Right ventricle myocardium superior (tissue), 1 donor: ENCODE results near the gene ADD2. TPM values are rescaled to one million over a fixed set of nuclear protein-coding genes. Genes with fewer than 3 reads are reported as not detected.
"Not testable (repeated sequence)": the region's sequence is repeated elsewhere in the genome, so short reads cannot be mapped to it uniquely, and the experiment has no call there.

Source experiments
- ATAC-seq: fragments of 200-7000 bp; cut with Tn5 transposase; one replicate; pipeline ENCODE4 v1.9.1; 2020; ENCODE audit warnings: mild to moderate bottlenecking; ENCODE audit not compliant: poor library complexity
- DNase-seq: peaks from one replicate; pipeline ENCODE4 v3.0.0-alpha.2; 2020
- intact Hi-C: fragments of 100-400 bp; cut with DNase I; formaldehyde crosslinking; loops from one replicate; pipeline ENCODE4 v1.11.2; 2022
- total RNA-seq: library from RNA; stranded (reverse); fragmentation: NEBNext Ultra II Directional; extraction: Animal tissue kit (Norgen Biotek cat#: 25700); gene quantifications from one replicate; pipeline ENCODE4 v1.2.1, GENCODE V29; 2021
- donor health status: DM: no; HTN: yes; CAD: no; lungs with severe emphysema.

Gene ADD2
- total RNA-seq, 1 donor from 2014 or later, result 2.0 TPM

DNA sequence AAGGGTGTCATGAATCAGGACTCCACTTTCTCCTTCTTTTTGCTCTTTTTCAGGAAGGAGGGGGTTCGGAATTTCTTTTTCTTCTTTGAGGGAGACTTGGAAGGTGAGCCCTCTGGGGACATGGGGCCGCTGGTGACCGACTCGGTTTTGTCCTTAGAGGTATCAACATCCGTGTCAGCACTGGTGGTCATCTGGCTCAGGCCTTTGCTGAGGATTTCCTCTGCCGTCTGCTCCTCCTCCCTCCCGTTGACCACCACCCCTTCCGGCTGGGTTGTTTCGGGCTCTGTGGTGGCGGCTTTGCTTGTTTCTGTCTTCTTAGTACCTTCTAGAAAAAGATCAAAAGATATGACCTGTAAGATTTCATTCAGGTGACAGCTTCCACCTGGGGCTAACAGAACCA, 104.6 kb downstream of the ADD2 start:
- no peak for ATAC-seq
- intact Hi-C loops, result no loop called here
- DNase-seq, result no peak

DNA sequence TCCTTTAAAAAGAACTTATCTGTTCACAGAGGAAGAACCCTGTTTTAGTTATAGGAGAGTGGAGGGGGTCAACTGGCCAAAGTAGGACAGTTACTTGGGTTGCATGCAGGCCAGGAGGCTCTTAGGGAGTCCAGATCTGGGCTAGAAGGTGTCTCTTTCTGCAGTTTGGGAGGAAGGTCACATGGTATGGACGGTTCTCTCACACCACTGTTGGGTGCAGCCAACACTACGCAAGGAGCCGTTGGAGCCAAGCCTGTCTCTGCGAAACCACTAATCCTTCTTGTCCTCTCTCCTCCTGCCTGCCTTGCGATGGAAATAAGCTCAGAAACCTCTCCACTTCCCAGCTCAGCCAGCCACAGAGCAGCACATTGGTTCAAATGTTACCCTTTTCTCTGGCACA, 108.4 kb downstream of the ADD2 start:
- DNase-seq (no peak), ATAC-seq (no peak)
- intact Hi-C loops, result loop anchor here (10.0 kb wide), 1 partner anchor 125 kb away; no protein-coding TSS in a partner anchor

DNA sequence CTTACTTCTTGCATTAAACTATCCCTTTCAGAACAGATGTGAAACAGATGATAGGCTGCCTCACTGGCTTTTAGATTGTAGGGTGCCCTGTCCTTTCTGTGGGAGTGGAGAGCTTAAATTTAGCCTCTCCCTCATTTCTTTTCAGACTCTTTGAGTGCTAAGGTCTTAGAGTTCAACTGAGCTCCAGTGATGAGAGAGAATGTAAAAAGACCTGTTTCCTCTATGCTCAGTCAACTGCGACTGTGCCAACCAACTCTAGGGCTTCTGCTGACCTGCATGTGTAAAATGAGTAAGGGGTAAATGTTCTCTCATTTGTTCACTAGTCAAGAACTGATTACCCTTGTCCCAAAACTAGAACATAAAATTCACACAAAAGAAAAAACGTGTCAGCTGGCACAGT, 109.5 kb downstream of the ADD2 start:
- intact Hi-C loops, result loop anchor here (10.0 kb wide), 1 partner anchor 126 kb away; no protein-coding TSS in a partner anchor
- ATAC-seq, result no peak
- no peak for DNase-seq

DNA sequence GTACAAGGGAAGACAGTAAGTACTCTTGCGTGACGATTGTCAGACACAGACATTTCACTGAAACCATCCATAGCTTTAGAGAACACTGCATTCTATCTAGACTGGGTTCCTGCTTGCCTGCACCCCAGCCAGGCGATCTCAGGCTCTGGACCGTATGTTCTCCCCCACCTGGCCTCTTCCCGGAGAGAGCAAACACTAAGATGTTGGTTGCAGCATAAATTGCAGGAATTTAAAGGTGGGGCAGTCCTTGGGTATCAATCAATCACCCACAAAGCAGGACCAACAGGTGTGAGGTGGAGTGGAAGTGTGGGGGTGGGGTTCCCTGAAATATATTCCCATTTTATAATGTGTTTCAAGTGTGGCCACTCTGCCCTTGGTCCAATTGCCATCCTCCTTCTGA, 110.8 kb downstream of the ADD2 start:
- intact Hi-C loops, result loop anchor here (10.0 kb wide), 1 partner anchor 128 kb away; no protein-coding TSS in a partner anchor
- no peak for ATAC-seq
- no peak for DNase-seq

DNA sequence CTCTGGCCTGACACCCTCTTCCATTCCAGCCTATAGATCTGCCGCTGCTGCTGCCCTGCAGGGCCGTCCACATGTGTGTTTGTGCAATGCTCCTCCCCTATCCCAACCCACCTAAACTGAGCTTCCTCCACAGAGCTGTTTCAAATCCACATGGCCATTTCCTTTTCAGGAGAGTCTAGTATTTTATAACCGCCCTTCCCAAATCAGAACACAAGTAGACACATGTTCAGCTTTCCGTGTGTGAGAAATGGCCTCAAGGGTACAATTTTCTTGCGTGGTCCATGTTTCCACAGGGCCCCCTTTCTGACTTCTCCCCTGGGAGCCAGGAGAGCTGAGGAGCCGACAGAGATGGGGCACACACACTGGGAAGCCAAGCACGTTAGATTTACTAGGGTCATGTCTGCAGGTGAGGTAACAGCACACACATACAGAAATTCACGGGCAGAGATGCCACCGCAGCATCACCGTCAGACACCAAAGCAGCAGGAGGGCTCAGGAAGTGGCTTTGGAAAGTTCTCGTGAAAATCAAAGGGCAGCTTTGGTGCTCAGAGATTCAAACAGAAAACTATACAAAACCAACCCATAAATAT, 111.5 kb downstream of the ADD2 start:
- no peak for ATAC-seq
- intact Hi-C loops, result loop anchor here (10.0 kb wide), 1 partner anchor 128 kb away; no protein-coding TSS in a partner anchor

DNA sequence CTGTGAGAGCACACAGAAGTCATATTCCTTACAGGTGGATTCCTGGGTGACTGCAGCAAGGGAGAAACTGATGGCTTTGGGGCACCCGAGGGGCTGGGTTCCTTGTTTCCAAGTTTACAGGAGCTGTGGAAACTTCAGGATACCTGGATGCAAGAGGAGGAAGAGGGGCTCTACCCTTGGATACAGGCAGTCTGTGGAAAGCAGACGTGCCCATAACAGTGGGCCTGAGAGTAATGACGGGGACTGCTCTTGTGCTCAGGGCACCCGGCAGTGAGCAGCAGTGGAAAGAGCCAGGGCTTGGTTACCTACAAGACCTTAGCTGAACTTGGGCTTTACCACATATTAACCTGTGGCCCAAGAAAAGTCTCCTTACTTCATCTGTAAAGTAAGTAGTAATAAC, 112.2 kb downstream of the ADD2 start:
- ATAC-seq (no peak), DNase-seq (no peak)
- intact Hi-C loops, result loop anchor here (10.0 kb wide), 1 partner anchor 129 kb away; no protein-coding TSS in a partner anchor

More for the DNA sequence above, 111.5 kb downstream of the ADD2 start:
- DNase-seq, result no peak

DNA sequence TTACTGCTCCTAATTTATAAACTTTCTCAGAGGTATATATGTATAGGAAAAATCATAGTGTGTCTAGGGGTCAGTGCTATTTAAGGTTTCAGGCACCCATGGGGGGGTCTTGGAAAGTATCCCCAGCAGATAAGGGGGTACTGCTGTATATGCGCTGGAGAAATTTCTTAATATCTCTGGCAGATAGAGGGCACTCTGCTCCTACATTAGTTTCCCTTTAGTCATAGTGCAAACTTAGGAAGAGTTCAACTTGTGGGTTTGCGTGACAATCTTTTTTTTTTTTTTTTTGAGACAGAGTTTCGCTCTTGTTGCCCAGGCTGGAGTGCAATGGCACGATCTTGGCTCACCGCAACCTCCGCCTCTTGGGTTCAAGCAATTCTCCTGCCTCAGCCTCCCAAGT, 112.8 kb downstream of the ADD2 start:
- intact Hi-C loops, result loop anchor here (10.0 kb wide), 1 partner anchor 130 kb away; no protein-coding TSS in a partner anchor
- DNase-seq, ATAC-seq: not testable (repeated sequence)

DNA sequence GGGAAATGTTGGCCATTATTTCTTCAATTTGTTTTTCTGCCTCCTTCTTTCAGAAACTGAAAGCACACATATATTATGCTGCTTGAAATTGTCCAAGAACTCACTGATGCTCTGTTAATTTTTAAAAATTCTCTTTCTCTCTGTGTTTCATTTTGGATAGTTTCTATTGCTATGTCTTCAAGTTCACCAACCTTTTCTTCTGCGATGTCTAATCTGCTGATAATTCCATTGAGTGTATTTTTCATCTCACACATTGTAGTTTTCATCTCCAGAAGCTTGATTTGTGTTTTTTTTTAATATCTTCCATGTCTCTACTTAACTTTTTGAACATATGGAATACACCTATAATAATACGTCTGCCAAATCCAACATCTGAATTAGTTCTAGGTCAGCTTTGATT, 116.3 kb downstream of the ADD2 start:
- intact Hi-C loops, result loop anchor here (10.0 kb wide), 1 partner anchor 133 kb away; no protein-coding TSS in a partner anchor
- ATAC-seq (no peak), DNase-seq (no peak)

DNA sequence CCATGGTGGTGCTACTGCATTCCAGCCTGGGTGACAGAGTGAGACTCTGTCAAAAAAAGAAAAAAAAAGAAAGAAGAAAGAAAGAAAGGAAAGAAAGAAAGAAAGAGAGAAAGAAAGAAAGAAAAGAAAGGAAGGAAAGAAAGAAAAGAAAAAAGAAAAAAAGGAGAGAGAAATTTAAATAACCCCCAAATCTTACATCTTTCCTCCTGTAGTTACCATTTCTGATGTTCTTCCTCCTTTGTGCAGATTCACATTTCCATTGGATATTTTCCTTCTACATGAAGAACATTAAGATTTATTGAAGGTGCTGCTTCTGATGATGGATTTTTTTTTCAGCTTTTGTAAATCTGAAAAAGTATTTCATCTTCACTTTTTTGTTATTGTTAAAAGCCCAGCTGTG, 117.0 kb downstream of the ADD2 start:
- DNase-seq (no peak), ATAC-seq (no peak)
- intact Hi-C loops, result loop anchor here (10.0 kb wide), 1 partner anchor 134 kb away; no protein-coding TSS in a partner anchor

DNA sequence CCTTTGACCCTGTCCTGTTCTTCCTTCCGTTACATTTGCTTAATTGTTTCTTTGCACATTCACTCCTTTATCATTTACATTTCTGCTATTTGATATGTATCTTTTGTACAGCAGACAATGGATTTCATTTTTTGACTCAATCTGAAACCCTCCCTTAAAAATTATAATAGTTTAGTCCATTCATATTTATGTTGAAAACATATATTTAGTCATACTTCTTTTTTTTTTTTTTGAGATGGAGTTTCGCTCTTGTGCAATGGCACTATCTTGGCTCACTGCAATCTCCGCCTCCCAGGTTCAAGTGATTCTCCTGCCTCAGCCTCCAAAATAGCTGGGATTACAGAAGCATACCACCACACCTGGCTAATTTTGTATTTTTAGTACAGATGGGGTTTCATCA, 119.0 kb downstream of the ADD2 start:
- DNase-seq (no peak), ATAC-seq (no peak)
- intact Hi-C loops, result loop anchor here (10.0 kb wide), 1 partner anchor 304 kb away; no protein-coding TSS in a partner anchor

DNA sequence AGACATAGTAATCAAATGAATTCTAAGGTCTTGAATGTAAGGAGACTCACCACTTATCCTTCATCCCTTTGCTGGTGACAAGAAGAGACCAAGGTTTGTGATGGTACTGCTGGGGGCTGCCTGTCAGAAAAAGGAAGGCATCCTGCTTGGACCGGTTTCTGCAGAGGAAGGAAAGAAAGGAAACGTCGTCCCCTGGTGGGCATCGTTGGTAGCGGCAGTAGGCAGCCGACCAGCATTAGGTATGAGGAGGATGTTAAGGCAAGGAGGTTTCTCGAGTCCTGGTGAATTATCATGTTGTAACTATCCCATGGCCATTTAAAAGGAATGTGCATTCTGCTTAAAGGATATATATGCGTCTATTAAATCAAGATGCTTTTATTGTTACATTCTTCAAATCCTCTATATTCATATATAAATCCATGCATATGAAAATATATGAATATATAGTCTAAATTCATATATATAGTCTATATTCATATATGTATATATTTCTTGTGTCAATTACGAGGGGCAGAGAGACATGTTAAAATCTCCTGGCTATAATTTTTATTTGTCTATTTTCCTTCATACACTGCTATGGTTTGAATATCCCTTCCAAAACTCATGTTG, 120.0 kb downstream of the ADD2 start:
- ATAC-seq (peak; percentile 65), DNase-seq (peak; percentile 69)
- intact Hi-C loops, result loop anchor here (10.0 kb wide), 1 partner anchor 303 kb away; no protein-coding TSS in a partner anchor

DNA sequence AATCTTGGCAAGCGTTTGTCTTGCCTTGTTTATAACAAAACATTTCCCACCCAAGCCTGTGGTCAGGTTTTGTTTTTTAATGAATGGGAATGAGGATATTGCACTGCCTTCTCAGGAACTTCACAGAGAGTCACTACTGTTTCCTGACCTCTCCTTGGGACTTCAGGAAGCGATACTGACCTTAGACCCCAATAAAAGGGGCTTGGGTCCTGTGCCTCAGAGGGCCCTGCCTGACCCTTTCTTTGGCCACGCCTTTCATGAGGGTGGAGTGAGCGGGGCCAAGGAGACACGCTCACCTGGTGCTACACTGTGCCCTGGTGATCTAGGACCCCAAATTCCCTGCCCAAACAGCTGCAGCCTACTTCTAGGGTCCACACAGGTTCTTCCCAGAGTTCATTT, 121.6 kb downstream of the ADD2 start:
- intact Hi-C loops, result loop anchor here (10.0 kb wide), 1 partner anchor 302 kb away; no protein-coding TSS in a partner anchor

DNA sequence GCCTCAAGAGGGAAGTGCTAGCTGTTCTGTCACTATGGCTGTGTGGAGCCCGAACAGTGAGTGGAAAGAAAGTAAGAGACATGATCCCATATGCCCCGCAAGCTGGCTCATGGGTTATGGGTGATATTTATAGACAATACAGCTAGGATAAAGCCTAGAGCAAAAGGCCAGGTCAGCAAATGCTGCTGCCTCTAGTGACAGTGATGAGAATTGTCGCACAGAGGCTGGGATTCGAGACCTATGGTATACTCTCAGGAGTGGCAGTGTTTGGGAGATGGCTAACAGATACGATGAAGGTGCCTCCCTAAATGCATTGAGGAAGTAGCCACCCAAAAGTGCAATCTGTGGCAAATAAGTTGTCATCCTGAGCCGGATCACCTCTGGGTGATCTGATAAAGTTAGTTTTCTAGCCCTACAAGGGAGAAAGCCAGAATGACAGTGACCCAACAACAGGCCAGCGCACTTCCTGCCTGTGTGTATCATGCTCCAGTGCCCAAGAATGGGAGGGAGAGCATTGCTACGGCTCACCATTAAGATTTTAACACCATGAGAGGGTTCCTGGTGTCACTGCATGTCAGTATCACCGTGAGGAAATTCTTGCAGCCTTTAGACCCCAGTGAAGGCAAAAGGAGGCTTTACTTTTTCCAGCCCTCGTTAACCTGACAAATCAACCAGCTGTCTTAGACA, 122.1 kb downstream of the ADD2 start:
- intact Hi-C loops, result loop anchor here (10.0 kb wide), 1 partner anchor 301 kb away; no protein-coding TSS in a partner anchor
- ATAC-seq, result no peak

More for the DNA sequence above, 121.6 kb downstream of the ADD2 start:
- DNase-seq (no peak), ATAC-seq (no peak)

DNA sequence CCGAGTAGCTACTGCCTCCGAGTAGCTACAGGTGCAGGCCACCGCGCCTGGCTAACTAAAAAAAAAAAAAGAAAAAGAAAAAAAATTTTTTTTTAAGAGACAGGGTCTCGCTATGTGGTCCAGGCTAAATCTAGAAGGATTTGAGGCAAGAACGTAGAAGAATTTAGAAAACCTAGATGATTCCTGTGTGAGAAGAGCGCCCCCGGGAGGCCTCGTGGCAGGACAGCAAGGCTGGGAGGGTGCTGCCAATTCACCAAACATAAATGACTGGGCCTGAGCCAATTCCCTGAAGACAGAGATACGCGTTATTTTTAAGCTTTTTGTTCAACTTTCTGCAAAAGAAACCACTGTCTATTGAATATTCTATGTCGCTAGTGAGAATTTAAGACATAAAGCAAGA, 124.3 kb downstream of the ADD2 start:
- intact Hi-C loops, result loop anchor here (10.0 kb wide), 1 partner anchor 299 kb away; no protein-coding TSS in a partner anchor
- DNase-seq (no peak), ATAC-seq (no peak)

More for the DNA sequence above, 122.1 kb downstream of the ADD2 start:
- DNase-seq, result no peak

DNA sequence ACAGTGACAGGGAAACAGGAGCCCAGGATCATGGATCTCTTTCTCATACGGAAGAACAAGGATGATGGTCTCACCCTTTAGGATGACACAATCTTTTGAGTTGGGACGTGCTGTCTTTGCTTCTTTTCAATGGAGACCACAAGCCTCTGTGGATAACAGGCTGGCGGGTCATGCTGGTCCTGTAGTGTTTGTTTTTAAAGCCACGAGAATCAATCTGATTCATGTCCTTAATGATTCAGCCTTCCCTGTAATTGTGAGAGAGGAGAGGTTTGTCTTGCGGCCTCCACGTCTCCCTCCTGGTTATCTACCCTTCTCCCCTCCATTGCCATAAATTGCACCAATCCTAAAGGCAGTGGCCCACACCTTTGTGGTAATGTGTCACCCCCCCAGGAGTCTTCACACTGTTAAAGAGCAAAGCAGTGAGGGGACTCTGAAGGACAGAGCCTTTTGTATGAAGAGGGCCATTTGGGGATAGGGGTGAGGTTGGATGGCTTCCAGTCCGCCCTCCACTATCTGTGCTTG, 126.7 kb downstream of the ADD2 start:
- DNase-seq, result no peak
- ATAC-seq, result no peak
- intact Hi-C loops, result loop anchor here (10.0 kb wide), 1 partner anchor 297 kb away; no protein-coding TSS in a partner anchor

DNA sequence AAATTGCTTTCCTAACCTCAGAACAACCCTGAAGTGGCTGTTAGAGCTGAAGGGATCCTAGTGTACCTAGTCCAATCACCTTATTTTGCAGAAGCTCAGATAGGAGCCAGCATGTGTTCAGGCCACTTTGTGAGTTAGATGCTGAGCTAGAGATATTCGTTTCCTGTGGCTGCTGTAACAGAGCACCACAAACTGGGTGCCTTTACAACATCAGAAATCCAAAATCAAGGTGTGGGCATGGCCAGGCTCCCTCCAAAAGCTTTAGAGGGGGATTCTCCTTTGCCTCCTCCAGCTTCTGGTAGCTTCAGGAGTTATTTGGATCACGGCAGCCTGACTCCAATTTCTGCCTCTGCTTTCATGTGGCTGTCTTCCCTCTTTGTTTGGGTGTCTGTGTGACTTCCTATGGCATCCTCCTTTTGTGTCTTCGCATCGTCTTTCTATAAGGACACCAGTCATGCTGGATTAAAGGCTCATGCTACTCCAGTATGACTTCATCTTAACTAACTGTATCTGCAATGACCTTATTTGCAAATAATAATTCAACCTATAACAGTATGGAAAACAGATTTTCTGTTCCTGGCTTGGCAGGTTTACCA, 128.1 kb downstream of the ADD2 start:
- DNase-seq (no peak), ATAC-seq (no peak)
- intact Hi-C loops, result loop anchor here (10.0 kb wide), 1 partner anchor 295 kb away; no protein-coding TSS in a partner anchor

DNA sequence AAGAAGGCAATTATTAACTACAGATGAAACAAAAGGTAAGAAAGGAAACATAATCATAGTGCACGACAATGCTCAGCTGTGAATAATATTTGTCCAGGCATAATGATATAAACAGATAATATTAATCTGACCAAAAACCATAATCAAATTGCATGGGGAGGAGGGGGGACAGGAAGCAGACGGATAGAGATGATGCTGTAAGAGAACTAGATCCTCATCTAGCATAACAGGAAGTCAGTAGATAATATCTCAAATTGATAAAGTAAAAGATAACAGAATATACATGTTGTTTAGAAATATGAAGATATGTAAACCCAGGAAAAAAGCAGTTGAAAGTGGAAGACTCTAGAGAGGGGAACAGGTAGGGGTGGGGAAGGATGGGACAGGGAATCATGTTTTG, 129.4 kb downstream of the ADD2 start:
- intact Hi-C loops, result no loop called here
- ATAC-seq, result no peak
- DNase-seq, result no peak

DNA sequence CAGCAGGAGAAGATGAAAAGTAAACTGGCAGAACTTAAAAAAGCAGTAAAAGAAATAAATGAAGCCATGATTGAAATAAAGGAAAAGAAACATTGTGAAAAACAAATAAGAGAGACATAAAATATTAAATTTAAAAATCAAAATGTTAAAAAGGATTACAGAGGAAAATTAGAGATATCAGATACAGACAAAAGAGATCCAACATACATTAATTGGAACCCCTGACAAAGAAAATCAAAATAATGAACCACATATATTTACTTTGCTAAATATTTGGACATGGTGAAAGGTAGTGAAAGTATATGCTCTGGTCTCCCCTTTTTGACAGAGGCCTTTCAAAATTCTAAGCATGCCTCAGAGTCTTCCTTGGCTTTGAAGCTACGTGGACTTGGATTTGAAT, 134.5 kb downstream of the ADD2 start:
- DNase-seq, result no peak
- intact Hi-C loops, result no loop called here
- no peak for ATAC-seq

DNA sequence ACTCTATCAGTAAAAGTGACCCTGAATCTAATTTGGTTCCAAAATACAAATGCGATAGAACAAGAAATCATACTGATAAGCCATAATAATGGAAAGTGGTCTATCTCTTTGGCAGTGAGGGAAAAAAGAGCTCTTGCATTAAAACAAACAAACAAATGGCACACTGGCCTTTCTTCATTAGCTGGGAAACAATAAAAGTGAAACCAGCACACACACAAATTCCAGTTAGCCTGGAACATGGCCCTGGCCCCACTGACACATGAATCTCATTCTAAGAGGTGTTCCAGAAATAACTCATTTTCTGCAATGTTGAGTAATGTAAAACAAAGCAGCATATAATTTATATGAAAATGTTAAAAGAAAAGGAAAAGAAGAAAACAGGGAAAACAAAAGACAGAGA, 135.0 kb downstream of the ADD2 start:
- intact Hi-C loops, result no loop called here

More for the DNA sequence above, 135.0 kb downstream of the ADD2 start:
- DNase-seq, result no peak
- no peak for ATAC-seq
